Measurements from ENCODE around the gene PFDN1. TPM values are rescaled to one million over a fixed set of nuclear protein-coding genes. Genes with fewer than 3 reads are reported as not detected.
"Not testable (repeated sequence)": the region's sequence is repeated elsewhere in the genome, so short reads cannot be mapped to it uniquely, and the experiment has no call there.

Gene PFDN1
- total and polyA plus RNA-seq, 2 experiments from 2014 or later, result 119 to 256 TPM

GRCh38 chr5:140345919-140346347, 43.0 kb upstream of the PFDN1 start:
- Histone ChIP-seq H3K9me2 (ENCODE audit: insufficient read depth) (no peaks in the 10 kb centered on the region), H3K4me2 (peak overlapping the region; percentile 97), H3K79me2 (replicated peaks; ENCODE audit: insufficient read depth) (no peaks in the 10 kb centered on the region), H4K20me1 (replicated peaks; ENCODE audit: insufficient read depth) (no peaks in the 10 kb centered on the region; the same call in 1 of the 2 replicates), H3K4me3 (peak overlapping the region; percentile 76), H3K27ac (ENCODE audit: low read depth) (no peak overlapping the region), H3K27me3 (ENCODE audit: insufficient read depth) (peaks cover 15% of the 10 kb centered on the region), H2AFZ (peak overlapping the region; percentile 98), H3K36me3 (ENCODE audit: insufficient read depth) (no peaks in the 10 kb centered on the region), H3K4me1 (ENCODE audit: insufficient read depth) (peaks cover 14% of the 10 kb centered on the region), H3F3A (replicated peaks; ENCODE audit: low read depth) (peaks cover 7% of the 10 kb centered on the region; the same call in 1 of the 2 replicates)
- H3K27me3 Mint-ChIP-seq (ENCODE audit: insufficient read depth, low read depth, poor library complexity), result peaks cover 14% of the 10 kb centered on the region
- H3K27ac Mint-ChIP-seq, result no peak overlapping the region
- no peaks in the 10 kb centered on the region for H3K9me3 Mint-ChIP-seq
- TF ChIP-seq CTCF (conservative IDR thresholded peaks at IDR 0.05; ENCODE audit: low read depth in 2 of 2) (peak; percentile 9 to 65; a peak in 2 of 4 replicates), EZH2phosphoT487 (IDR thresholded peaks at IDR 0.05; ENCODE audit: unreplicated experiment) (no peak)
- peak; percentile 78 for DNase-seq (ENCODE audit: low spot score)
- peaks cover 20% of the 10 kb centered on the region for H3K4me1 Mint-ChIP-seq
- peaks cover 3% of the 10 kb centered on the region; the same call in 1 of the 3 replicates for H3K36me3 Mint-ChIP-seq (ENCODE audit: low read depth)
- peak; percentile 75 for ATAC-seq
- H3K4me3 Mint-ChIP-seq, result peak overlapping the region; percentile 69

GRCh38 chr5:140344683-140345423, 42.0 kb upstream of the PFDN1 start:
- peak; percentile 65 for DNase-seq (ENCODE audit: low spot score)
- no peaks in the 10 kb centered on the region for H3K9me2 ChIP-seq (ENCODE audit: insufficient read depth)
- Mint-ChIP-seq H3K4me3 (peak overlapping the region; percentile 69), H3K27me3 (ENCODE audit: insufficient read depth, low read depth, poor library complexity) (peaks cover 14% of the 10 kb centered on the region), H3K9me3 (no peaks in the 10 kb centered on the region), H3K27ac (no peak overlapping the region), H3K4me1 (peaks cover 20% of the 10 kb centered on the region), H3K36me3 (ENCODE audit: low read depth) (peaks cover 3% of the 10 kb centered on the region; the same call in 1 of the 3 replicates)
- peak overlapping the region; percentile 76 for H3K4me3 ChIP-seq
- TF ChIP-seq CREB1 (CRISPR knock-in tag; IDR thresholded peaks at IDR 0.05; ENCODE audit: low read depth), result no peak
- no peak for TF ChIP-seq POLR2AphosphoS5 (IDR thresholded peaks at IDR 0.05; ENCODE audit: low read depth)
- no peak for TF ChIP-seq ZNF114 (CRISPR knock-in tag; IDR thresholded peaks at IDR 0.05)
- no peak for TF ChIP-seq EZH2phosphoT487 (IDR thresholded peaks at IDR 0.05; ENCODE audit: unreplicated experiment)
- no peak for TF ChIP-seq ZNF331 (CRISPR knock-in tag; IDR thresholded peaks at IDR 0.05; ENCODE audit: low read depth)
- TF ChIP-seq JUNB (IDR thresholded peaks at IDR 0.05; ENCODE audit: unreplicated experiment), result no peak
- TF ChIP-seq EZH2 (IDR thresholded peaks at IDR 0.05; ENCODE audit: low read depth, unreplicated experiment), result no peak
- TF ChIP-seq STAT1 (IDR thresholded peaks at IDR 0.05; ENCODE audit: unreplicated experiment), result no peak
- TF ChIP-seq, protein P1, sequence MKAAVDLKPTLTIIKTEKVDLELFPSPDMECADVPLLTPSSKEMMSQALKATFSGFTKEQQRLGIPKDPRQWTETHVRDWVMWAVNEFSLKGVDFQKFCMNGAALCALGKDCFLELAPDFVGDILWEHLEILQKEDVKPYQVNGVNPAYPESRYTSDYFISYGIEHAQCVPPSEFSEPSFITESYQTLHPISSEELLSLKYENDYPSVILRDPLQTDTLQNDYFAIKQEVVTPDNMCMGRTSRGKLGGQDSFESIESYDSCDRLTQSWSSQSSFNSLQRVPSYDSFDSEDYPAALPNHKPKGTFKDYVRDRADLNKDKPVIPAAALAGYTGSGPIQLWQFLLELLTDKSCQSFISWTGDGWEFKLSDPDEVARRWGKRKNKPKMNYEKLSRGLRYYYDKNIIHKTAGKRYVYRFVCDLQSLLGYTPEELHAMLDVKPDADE (IDR thresholded peaks at IDR 0.05), result no peak
- H3K79me2 ChIP-seq (replicated peaks; ENCODE audit: insufficient read depth), result no peaks in the 10 kb centered on the region
- peaks cover 7% of the 10 kb centered on the region; the same call in 1 of the 2 replicates for H3F3A ChIP-seq (replicated peaks; ENCODE audit: low read depth)
- H3K4me2 ChIP-seq, result peak overlapping the region; percentile 97
- no peaks in the 10 kb centered on the region for H3K36me3 ChIP-seq (ENCODE audit: insufficient read depth)
- ATAC-seq, result peak; percentile 18
- no peaks in the 10 kb centered on the region; the same call in 1 of the 2 replicates for H4K20me1 ChIP-seq (replicated peaks; ENCODE audit: insufficient read depth)
- peaks cover 14% of the 10 kb centered on the region for H3K4me1 ChIP-seq (ENCODE audit: insufficient read depth)
- H3K27ac ChIP-seq (ENCODE audit: low read depth), result no peak overlapping the region
- H2AFZ ChIP-seq, result no peak overlapping the region
- peaks cover 15% of the 10 kb centered on the region for H3K27me3 ChIP-seq (ENCODE audit: insufficient read depth)

GRCh38 chr5:140343849-140344248, 40.9 kb upstream of the PFDN1 start:
- peaks cover 20% of the 10 kb centered on the region for H3K4me1 Mint-ChIP-seq
- H3K9me3 Mint-ChIP-seq; H3K4me3 ChIP-seq; H3K36me3 Mint-ChIP-seq (ENCODE audit: low read depth); H4K20me1 ChIP-seq (replicated peaks; ENCODE audit: insufficient read depth); H3K27ac ChIP-seq (ENCODE audit: low read depth); H3F3A ChIP-seq (replicated peaks; ENCODE audit: low read depth); H3K36me3 ChIP-seq (ENCODE audit: insufficient read depth); H3K4me2 ChIP-seq; ATAC-seq; H2AFZ ChIP-seq; H3K79me2 ChIP-seq (replicated peaks; ENCODE audit: insufficient read depth); H3K9me2 ChIP-seq (ENCODE audit: insufficient read depth); H3K4me3 Mint-ChIP-seq; DNase-seq (ENCODE audit: low spot score); H3K27ac Mint-ChIP-seq: not testable (repeated sequence)
- Histone ChIP-seq H3K27me3 (ENCODE audit: insufficient read depth) (peaks cover 15% of the 10 kb centered on the region), H3K4me1 (ENCODE audit: insufficient read depth) (peaks cover 14% of the 10 kb centered on the region)
- peaks cover 14% of the 10 kb centered on the region for H3K27me3 Mint-ChIP-seq (ENCODE audit: insufficient read depth, low read depth, poor library complexity)

Measured in GM23338 (cell line).